Measurements from ENCODE around the gene CPSF7.
"Not testable (repeated sequence)": the region's sequence is repeated elsewhere in the genome, so short reads cannot be mapped to it uniquely, and the experiment has no call there.

CPSF7 gene, protein sequence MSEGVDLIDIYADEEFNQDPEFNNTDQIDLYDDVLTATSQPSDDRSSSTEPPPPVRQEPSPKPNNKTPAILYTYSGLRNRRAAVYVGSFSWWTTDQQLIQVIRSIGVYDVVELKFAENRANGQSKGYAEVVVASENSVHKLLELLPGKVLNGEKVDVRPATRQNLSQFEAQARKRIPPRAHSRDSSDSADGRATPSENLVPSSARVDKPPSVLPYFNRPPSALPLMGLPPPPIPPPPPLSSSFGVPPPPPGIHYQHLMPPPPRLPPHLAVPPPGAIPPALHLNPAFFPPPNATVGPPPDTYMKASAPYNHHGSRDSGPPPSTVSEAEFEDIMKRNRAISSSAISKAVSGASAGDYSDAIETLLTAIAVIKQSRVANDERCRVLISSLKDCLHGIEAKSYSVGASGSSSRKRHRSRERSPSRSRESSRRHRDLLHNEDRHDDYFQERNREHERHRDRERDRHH

GRCh38 chr11:61429691-61430582 is at the start of gene CPSF7, which contains the start of gene SDHAF2:
Gene CPSF7, minus strand, starts transcription at chr11:61429975. Its CDS starts 740 bp downstream, at chr11:61429235.
Gene SDHAF2, plus strand, starts transcription at chr11:61430124. Its CDS starts 23 bp downstream, at chr11:61430147.
- DNase-seq, result peak; percentile 99

DNA sequence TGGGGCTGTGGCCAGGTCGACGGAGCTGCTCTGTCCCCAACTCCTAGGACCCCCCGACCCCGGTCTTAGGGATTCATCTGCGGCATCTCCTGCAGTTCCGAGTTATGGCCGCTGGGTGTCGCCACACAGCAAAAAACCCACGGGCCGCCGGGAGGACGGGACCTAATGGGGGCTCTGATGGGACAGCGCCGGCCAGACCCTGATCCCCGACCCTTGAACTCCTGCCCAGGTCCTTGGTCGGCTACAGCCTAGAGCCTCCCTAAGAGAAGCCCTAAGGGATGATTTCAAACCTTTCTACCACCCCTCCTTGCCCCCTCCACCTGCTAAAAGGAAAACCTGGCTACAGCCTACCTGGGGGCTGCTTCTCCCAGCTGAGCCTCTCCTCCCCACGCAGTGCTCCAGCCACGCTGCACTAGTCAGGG is 48.0 kb upstream of the CPSF7 start:
- DNase-seq, result peak; percentile 13

DNA sequence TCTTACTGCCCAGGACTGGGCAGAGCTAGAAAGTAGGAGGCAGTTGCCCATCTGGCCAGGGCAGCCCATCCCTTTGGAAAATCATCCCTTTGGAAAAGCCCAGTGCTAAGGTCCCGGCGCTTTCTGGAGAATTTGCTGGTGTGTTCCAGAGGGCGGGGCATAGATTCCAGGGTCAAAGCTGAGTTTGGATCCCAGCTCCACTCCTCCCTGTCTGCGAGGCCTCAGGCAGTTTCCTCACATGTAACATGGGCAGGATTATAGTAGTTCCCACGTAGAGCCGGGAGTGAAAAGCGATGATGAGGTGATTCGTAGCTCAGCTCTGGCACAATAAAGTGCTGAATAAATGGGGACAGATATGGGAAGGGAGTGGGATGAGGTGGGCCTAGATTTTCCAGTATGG is 47.4 kb upstream of the CPSF7 start:
- no peak for DNase-seq

- peak; percentile 48 for DNase-seq
Observed at GRCh38 chr11:61476371-61476770, 46.6 kb upstream of the CPSF7 start.

- DNase-seq, result no peak
Observed at GRCh38 chr11:61475433-61475832, 45.7 kb upstream of the CPSF7 start.

DNA sequence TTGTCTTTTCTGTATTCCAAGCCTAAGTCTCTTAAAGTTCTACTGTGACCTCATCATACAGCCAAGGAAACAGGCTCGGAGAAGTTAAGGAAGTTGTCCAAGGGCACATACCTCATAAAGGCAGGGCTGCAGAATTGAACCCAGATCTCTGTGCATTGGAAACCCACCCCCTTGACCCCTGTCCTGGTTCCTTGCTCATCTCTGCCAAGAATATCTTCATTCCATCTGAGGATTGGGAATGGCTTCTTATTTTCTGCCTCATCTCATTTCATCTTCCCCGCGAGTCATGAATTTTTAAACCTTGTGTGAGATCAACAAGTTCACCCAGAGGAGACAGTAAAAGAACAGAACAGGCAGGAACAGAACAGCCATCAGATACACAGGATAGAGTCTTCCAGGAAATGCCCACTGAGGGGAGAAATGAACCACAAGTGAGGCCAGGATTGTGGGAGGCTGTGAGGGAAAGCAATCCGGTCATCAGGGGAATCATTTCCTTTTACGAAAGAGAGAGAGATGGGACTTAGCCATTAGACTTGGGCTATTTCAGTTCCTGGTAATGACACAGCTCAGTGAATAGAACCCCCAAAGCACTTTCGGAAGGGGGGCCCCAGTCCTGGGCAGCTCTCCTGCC is 44.4 kb upstream of the CPSF7 start:
- no peak for DNase-seq

DNA sequence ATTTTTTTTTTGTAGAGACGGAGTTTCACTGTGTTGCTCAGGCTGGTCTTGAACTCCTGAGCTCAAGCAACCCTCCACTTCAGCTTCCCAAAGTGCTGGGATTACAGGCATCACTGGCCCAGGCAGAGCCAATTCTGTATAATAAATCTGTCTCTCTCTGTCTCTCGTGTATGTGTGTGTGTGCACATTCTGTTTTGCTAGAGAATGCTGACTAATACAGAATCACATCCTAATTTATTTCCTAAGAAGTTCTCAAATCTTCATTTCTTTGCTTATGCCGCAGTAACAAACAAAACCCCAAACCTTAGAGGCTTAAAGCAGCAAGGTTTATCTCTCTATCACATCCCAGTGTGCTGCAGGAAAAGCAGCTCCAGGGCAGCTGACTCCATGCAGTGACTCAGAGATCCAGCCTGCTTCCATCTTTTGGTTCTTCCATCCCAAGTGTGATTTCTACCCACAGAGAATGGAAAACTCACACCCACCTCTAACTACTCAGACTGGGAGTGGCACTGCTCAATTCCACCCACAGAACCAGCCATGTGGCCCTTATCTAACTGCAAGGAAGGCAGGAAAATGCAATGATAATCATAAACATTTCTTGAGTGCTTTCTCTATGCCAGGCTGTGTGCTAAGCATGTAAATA is 43.7 kb upstream of the CPSF7 start:
- no peak for DNase-seq

DNA sequence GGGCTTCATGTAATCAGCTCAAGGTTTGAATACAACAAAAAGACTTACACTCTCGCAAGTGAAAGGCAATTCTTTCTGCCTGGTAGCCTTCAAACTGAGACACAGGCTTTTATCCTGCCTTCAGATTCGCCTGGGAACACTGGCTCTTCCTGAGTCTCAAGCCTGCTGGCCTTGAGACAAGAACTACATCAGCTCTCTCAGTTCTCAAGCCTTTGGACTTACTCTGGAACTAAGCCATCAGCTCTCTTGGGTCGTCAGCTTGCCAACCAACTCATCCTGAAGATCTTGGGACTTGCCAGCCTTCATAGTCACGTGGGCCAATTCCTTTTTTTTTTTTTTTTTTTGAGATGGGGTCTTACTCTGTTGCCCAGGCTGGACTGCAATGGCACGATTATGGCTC is 43.1 kb upstream of the CPSF7 start:
- no peak for DNase-seq

GRCh38 chr11:61472282-61472681 is 42.5 kb upstream of the CPSF7 start:
- no peak for DNase-seq

GRCh38 chr11:61468002-61468401 is 38.2 kb upstream of the CPSF7 start:
- DNase-seq, result no peak

DNA sequence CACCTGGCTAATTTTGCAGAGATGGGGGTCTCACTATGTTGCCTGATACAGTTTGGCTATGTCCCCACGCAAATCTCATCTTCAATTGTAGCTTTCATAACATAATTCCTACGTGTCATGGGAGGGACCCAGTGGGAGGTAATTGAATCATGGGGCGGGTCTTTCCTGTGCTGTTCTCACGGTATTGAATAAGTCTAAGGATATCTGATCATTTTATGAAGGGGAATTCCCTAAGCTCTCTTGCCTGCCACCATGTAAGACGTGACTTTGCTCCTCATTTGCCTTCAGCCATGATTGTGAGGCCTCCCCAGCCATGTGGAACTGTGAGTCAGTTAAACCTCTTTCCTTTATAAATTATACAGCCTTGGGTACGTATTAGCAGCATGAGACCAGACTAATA is 37.8 kb upstream of the CPSF7 start:
- DNase-seq, result not testable (repeated sequence)

GRCh38 chr11:61460986-61461385 is 31.2 kb upstream of the CPSF7 start:
- no peak for DNase-seq

DNA sequence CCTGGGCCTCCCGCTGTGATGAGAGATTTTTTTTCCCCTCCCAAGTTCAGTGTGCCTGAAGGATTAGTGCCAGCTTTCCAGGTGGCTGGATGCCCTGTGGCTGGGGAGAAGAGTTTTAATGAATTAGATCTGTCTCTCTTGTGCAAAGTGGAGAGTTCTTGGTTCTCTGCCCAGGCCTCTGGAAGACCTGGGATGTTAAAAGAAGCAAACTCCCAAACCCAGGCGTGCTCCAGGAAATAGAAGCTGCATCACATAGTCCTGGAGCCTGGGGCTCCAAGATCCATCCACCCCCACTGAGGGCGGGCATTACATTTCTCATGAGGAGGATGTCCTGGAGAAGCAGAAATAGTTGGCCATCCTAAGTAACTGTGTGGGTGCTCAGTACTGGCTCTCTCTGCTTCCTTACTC is 30.7 kb upstream of the CPSF7 start:
- DNase-seq, result no peak

DNA sequence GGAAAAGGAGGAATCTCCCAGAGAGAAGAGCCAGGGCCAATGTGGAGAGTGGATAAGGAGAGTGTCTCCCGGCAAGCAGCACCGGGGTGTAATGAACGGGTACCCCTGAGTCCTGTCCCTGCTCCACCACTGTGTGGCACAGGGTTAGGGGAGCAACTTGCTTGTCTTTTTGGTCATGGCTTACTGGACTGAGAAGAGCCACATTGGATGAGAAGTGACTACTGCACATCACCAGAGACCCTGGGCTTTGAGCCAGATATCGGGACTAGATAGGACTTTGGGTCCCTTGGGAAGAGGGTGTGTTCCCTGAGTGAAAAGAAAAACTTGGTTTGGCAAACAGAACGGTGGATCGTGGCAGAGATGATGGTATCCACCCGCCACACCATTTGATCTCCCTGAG is 24.7 kb upstream of the CPSF7 start:
- DNase-seq, result no peak

- no peak for DNase-seq
Observed at GRCh38 chr11:61453695-61454094, 23.9 kb upstream of the CPSF7 start.

DNA sequence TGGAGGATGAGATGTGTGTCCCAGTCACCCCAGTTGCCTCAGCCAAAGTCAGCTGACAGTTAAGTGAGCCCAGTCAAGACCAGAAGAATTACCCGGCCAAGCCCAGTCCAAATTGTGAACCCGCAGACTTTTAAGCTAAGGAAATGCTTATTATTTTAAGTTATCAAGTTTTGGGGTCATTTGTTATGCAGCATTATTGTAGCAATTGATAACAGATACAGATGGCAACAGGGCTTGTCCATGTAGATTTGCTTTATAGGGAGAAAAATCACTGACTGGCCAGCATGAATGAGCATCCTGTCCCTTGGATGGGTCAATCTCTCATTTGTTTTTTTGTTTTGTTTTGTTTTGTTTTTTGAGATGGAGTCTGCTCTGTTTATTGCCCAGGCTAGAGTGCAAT is 23.1 kb upstream of the CPSF7 start:
- no peak for DNase-seq

DNA sequence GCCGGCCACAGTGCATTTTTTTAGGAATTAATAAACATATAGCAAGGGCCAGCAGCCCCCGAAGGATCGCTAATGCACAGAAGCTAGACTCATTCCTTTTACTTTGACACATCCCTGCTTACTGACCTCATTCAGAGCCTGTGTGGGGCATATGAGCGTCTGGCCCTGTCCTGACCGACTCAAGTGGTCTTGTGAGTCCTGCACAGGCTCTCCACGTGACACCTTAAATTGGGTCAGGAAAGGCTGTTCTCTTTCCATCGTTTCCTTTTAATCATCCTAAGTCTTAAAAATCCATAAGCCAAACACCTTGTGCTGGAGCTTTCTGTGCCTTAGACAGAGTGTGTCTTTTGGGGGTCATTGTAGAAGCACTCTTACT is 18.8 kb upstream of the CPSF7 start:
- no peak for DNase-seq

- DNase-seq, result no peak
Observed at GRCh38 chr11:61447601-61448551, 18.1 kb upstream of the CPSF7 start.

DNA sequence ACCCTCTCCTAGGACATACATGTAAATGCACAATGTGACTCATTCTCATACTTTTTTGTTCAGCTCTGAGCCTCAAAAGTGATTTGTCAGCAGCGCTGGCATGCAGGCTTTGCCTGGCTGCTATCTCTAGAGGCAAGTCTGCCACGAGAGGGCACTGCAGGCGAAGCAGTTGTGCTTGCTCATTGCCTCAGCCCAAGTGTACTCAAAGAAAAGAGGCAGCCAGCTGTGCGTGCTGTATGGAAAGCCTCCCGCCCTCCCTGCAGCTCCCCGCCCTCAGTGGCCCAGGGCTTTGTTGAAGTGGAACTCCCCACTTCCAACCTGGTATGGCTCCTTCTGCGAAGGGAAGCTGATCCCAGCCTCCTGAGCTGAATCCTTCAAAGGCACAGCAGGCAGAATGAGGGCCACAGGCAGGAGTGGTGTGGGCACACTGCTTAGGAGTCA is 16.5 kb upstream of the CPSF7 start:
- DNase-seq, result peak; percentile 86

- no peak for DNase-seq
Observed at GRCh38 chr11:61445516-61445915, 15.7 kb upstream of the CPSF7 start.

DNA sequence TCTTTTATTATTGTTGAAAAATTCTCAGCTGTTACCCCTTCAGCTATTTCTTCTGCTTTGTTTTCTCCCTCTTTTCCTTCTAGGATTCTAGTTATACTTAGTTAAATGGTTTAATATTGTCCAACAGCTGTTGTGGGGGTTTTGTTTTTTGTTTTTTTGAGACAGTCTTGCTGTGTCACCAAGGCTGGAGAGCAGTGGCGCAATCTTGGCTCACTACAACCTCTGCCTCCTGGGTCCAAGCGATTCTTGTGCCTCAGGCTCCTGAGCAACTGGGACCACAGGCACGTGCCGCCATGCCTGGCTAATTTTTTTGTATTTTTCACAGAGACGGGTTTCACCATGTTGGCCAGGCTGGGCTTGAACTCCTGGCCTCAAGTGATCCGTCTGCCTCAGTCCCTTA is 12.8 kb upstream of the CPSF7 start:
- no peak for DNase-seq

DNA sequence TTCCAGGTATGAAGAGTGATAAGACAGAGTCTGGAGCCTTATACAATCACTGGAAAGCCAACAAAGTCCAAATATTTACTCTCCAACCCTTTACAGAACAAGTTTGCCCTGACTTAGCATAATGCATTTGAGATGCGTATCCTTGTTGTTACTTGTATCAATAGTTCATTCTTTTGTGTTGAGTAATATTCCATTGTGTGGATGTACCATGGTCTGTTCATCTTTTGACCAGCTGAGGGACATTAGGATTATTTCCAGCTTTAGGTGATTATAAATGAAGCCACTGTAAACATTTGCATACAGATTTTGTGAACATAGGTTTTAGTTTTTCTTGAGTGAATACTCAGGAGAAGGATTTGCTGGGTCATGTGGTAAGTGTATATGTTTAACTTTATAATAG is 9.8 kb upstream of the CPSF7 start:
- DNase-seq, result no peak

All from inflammatory macrophage treated with lipopolysaccharide for 4 hours (primary cell).